AG04449 (cell line): Measurements from ENCODE around the gene AGTR2.
"Not testable (repeated sequence)": the region's sequence is repeated elsewhere in the genome, so short reads cannot be mapped to it uniquely, and the experiment has no call there.

ENCODE experiments used
- CTCF ChIA-PET: fragments of 350-600 bp; formaldehyde crosslinking; extraction: SDS; loops from one replicate; lab custom pipeline; 2021; ENCODE audit warnings: antibody characterized with exemption; lab: Yijun Ruan, JAX
- POLR2A ChIA-PET: fragments of 400-600, 350-600 bp; formaldehyde crosslinking; extraction: SDS; loops from one replicate; lab custom pipeline; 2020; ENCODE audit warnings: antibody characterized with exemption, inconsistent platforms; lab: Yijun Ruan, JAX
- DNase-seq: peaks from one replicate; pipeline ENCODE4 v3.0.0-alpha.2; 2010; ENCODE audit warnings: low read depth, low spot score
- H3K4me3 ChIP-seq: 2 replicates; pipeline ENCODE4 v1.5.1; 2011; ENCODE audit warnings: low read depth, mild to moderate bottlenecking, control low read depth, low read length
- TF ChIP-seq, protein P1 (sequence below): IDR thresholded peaks from one replicate; pipeline ENCODE4 v1.5.1; 2011; ENCODE audit warnings: mild to moderate bottlenecking, moderate library complexity, low read length, control low read depth, inconsistent platforms; ENCODE audit not compliant: insufficient read depth; ENCODE audit errors: missing control alignments

AGTR2 gene, protein sequence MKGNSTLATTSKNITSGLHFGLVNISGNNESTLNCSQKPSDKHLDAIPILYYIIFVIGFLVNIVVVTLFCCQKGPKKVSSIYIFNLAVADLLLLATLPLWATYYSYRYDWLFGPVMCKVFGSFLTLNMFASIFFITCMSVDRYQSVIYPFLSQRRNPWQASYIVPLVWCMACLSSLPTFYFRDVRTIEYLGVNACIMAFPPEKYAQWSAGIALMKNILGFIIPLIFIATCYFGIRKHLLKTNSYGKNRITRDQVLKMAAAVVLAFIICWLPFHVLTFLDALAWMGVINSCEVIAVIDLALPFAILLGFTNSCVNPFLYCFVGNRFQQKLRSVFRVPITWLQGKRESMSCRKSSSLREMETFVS

DNA sequence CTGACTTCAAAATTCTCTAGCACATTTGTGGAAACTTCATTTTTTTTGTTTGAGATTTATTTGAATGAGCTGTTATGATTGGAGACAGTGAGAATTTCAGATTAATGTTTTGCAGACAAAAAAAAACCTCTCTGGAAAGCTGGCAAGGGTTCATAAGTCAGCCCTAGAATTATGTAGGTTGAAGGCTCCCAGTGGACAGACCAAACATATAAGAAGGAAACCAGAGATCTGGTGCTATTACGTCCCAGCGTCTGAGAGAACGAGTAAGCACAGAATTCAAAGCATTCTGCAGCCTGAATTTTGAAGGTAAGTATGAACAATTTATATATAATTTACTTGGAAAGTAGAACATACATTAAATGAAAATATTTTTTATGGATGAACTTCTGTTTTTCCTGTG lies at the start of gene AGTR2:
TSS of gene AGTR2 (plus strand) at position 234 of the 400 bp plus-strand sequence. CDS start 1,537 bp downstream, outside the sequence.
- TF ChIP-seq, protein P1, sequence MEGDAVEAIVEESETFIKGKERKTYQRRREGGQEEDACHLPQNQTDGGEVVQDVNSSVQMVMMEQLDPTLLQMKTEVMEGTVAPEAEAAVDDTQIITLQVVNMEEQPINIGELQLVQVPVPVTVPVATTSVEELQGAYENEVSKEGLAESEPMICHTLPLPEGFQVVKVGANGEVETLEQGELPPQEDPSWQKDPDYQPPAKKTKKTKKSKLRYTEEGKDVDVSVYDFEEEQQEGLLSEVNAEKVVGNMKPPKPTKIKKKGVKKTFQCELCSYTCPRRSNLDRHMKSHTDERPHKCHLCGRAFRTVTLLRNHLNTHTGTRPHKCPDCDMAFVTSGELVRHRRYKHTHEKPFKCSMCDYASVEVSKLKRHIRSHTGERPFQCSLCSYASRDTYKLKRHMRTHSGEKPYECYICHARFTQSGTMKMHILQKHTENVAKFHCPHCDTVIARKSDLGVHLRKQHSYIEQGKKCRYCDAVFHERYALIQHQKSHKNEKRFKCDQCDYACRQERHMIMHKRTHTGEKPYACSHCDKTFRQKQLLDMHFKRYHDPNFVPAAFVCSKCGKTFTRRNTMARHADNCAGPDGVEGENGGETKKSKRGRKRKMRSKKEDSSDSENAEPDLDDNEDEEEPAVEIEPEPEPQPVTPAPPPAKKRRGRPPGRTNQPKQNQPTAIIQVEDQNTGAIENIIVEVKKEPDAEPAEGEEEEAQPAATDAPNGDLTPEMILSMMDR: no peak
- no peak for DNase-seq
- ChIA-PET CTCF (no interaction called here), POLR2A (no interaction called here)
- H3K4me3 ChIP-seq: no peak within 1 kb of the TSS

DNA sequence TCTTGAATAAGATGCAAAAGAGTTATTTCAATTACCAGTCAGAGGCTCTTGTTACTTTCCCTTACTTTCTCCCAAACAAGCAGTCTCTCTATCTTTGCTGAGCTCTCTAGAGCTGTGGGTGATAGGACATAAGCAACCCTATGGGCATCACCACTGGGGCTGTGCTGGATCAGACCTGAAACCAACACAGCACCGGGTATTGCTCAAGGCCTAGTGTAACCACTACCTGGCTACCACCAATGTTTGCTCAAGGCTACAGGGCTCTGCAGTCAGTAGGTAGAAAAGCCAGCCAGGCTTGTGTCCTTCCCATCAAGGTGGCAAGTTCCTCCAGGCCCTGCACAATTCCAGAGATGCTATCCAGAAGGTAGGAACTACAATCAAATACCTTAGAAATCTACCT lies 35.3 kb upstream of the AGTR2 start:
- CTCF ChIA-PET: no interaction called here
- POLR2A ChIA-PET: no interaction called here
- TF ChIP-seq, protein P1: no peak
- no peak overlapping the region for H3K4me3 ChIP-seq
- no peak for DNase-seq

DNA sequence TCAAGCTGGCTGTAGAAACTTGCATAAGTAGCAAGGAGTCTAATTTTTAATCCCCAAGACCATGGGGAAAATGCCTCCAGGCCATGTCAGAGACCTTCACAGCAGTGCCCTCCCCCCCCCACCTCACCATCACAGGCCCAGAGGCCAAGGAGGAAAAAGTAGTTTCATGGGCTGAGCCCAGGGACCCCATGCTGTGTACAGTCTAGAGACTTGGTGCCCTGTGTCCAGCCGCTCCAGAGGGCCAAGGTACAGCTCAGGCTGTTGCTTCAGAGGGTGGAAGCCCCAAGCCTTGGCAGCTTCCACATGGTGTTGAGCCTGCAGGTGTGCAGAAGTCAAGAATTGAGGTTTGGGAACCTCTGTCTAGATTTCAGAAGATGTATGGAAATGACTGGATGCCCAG lies 29.3 kb upstream of the AGTR2 start:
- POLR2A ChIA-PET: not testable (repeated sequence)

DNA sequence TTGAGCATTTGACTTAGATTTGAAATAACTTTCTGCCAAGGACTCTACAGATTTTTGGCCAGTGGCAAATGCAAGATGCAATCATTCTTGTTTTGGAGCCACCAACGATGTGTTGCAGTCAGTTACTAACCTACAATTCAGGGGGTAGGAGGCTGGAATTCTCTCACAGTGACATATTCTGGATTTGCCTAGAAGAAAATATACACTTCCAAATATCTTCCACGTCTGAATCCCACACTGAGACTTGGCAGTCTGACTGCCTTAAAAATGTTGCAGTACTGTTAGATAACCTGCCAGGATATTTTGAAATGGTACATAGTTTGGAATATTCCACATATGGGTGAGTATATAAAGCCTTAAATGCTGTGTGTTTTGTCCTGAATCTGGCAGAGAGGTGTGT lies 27.6 kb upstream of the AGTR2 start:
- TF ChIP-seq, protein P1: no peak
- H3K4me3 ChIP-seq: no peak overlapping the region
- CTCF ChIA-PET: no interaction called here
- DNase-seq: no peak
- POLR2A ChIA-PET: no interaction called here

More for the DNA sequence above, 29.3 kb upstream of the AGTR2 start:
- CTCF ChIA-PET, DNase-seq, H3K4me3 ChIP-seq: not testable (repeated sequence)

DNA sequence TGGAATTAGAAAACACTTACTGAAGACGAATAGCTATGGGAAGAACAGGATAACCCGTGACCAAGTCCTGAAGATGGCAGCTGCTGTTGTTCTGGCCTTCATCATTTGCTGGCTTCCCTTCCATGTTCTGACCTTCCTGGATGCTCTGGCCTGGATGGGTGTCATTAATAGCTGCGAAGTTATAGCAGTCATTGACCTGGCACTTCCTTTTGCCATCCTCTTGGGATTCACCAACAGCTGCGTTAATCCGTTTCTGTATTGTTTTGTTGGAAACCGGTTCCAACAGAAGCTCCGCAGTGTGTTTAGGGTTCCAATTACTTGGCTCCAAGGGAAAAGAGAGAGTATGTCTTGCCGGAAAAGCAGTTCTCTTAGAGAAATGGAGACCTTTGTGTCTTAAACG lies 2.4 kb downstream of the AGTR2 start:
- no peak for DNase-seq

DNA sequence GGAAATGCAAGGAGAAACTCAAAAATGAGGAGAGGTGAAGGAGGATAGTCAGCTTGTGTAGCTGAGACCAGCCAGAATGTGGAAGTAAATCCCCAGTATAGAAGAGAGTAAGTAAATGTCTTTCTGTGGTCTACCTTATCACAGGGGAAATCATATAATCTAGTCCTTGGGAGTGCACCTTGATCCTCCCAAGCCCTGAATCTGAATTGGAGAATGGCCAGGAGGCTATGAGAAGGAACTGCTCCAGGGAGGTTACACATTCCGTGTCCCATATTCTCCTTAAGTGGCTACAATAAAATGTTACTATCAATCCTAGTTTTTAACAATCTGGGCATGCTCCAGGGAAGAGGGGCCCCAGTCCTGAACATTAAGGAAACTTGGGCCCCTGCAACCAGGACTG lies 10.8 kb downstream of the AGTR2 start:
- no peak overlapping the region for H3K4me3 ChIP-seq
- DNase-seq: no peak
- CTCF ChIA-PET: no interaction called here
- POLR2A ChIA-PET: no interaction called here
- TF ChIP-seq, protein P1: no peak

More for the DNA sequence above, 2.4 kb downstream of the AGTR2 start:
- TF ChIP-seq, protein P1: no peak
- H3K4me3 ChIP-seq: no peak overlapping the region
- CTCF ChIA-PET: no interaction called here
- POLR2A ChIA-PET: no interaction called here

DNA sequence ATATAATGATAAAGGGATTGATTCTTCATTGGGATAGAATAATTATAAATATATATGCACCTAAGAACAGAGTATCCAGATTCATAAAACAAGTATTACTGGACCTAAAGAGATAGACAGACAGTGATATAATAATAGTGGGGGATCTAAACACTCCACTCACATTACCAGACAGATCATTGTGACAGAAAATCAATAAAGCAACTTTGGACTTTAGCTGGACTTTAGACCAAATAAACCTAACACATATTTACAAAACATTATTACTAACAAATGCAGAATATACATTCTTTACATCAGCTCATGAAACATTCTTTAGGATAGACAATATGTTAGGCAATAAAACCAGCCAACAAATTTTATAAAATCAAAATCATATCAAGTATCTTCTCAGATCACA lies 14.6 kb downstream of the AGTR2 start:
- TF ChIP-seq, protein P1: no peak
- no peak for DNase-seq
- POLR2A ChIA-PET: no interaction called here
- H3K4me3 ChIP-seq: no peak overlapping the region
- CTCF ChIA-PET: no interaction called here
